NCI-H82 (cell line): Measurements from ENCODE around the gene ZNF749.
"Not testable (repeated sequence)": the region's sequence is repeated elsewhere in the genome, so short reads cannot be mapped to it uniquely, and the experiment has no call there.

Experiments
- DNase-seq: peaks from one replicate; lab custom pipeline; 2025; lab: John Stamatoyannopoulos, UW

The ZNF749 gene

DNA sequence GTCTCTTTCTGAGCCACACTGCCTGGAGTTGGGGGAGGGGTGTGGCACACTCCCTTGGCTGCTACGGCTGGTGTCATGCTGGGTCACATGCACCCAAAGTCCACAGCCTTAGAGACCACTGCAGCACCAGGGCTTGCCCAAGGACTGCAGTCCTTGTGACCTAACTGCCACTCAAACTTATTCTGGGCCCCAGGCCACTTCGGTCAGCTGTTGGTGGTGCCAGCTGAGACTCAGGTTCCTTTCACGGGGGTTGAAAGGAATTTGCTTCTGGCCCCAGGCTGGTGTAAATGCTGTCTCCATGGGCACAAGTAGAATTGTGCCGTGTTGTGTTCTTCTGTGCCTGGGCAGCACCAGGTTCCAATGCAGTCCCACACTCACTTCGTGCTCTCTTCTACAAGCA, 31.4 kb downstream of the ZNF749 start:
- DNase-seq, result no peak

DNA sequence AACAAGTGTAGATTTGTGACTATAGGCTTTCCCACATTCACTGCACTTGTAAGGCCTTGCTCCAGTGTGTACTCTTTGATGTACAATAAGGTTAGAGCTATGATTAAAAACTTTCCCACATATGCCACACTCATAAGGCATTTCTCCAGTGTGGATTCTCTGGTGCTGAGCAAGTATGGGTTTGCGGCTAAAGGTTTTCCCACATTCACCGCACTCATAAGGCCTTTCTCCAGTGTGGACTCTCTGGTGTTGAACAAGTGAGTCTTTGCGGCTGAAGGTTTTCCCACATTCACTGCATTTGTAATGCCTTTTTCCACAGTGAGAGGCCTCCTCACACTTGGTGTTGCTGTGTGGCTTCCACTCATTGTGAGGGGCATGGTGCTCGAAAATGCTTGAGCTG, 38.5 kb downstream of the ZNF749 start:
- no peak for DNase-seq

DNA sequence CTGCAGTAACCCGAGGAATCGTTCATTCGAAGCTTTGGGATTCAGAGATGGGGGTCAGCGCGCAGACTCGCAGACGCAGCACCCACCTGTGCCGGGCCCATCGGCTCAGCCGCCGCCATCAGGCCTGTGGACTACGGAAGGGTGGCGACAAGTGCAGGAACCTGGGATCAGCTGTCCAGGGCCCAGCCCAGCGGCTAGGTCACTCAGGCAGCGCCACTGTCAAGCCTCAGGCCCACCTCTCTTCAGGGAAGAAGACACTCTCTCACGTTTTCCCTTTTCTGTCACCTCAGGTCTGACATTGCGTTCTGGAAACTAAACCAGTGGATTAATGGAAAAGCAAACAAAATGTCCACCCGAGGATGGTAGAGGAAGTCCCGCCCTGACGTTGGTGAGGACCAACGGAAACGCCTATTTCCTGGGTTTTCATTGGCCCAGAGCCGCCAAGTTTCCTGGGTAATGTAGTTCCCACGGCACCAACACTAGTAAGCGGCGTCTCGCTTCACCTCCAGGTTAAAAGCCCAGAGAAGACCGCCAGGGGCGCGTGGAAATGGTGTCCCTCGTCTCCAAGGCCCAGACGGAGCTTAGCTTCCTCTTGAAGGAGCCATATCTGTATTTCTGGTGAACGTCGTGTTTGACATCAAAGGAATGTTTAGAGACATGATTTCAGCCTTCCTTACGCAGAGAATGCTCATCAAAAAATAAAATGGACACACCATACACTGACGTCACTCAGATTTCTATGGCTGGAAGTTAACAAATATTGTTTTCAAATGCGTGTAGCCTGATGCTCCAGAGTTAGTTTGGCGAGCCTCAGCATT, 42.3 kb downstream of the ZNF749 start, which contains the start of gene ZNF772:
Gene ZNF772, minus strand, starts transcription at position 376 of the 818 bp plus-strand sequence. Its CDS starts 257 bp downstream, at position 119.
- peak; percentile 99 for DNase-seq

DNA sequence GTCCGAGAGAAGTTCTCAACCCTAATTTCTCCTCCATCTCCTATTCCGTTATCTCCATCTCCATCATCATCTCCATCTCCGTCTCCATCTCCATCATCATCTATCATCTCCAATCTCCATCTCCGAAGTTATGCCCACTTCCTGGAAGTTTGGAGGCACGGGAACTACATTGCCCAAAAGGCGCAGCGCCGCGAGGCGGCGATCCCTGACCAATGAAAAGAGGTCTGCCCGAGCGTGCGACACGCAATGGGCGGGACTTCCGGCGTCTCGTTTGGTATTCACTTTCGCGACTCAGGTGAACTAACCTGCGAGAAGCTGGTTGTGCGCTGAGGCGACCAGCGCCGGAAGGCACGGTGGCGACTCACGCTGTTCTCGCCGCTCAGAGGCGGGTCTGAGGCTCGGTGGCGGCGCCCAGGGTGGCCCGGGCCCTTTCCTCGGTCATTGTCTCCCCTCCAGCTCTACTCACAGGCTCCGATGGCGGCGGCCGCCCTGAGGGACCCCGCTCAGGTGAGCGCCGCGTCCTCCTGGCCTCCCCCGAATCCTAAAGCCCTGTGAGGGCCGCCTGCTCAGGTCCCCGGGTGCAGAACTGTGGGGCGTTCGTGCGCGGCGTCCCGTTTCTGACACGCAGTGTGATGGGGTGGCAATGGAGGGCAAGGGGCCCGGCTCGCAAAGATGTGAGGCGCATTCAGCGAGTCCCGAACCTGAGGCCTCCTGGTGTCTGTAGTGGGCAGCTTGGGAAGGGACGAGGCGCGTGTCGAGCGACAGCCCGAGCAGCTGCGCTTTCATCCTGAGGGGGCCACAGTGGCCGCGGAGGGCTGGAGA, 52.6 kb downstream of the ZNF749 start, which contains the start of gene ZNF419:
Gene ZNF419, plus strand, starts transcription at position 274 of the 822 bp plus-strand sequence. Its CDS starts 201 bp downstream, at position 475.
- DNase-seq, result peak; percentile 91

DNA sequence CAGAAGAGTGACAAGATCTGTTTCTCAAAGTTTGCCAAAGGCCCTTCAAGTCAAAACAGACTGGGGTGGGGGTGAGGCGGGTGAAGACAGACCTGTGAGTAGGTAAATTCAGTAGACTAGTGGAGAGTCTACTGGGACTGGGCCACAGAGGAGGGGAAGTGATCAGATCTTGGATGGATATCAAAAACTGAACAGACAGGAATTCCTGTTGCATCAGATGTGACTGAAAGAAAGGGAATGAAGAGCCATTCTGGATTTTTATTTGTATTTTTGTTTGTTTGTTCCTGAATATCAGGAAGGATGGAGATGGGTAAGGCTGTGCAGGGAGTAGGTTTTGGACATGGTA, 53.1 kb downstream of the ZNF749 start:
- not testable (repeated sequence) for DNase-seq
